WTC11 (cell line): ENCODE data around the gene TOMM6. TPM values are rescaled to one million over a fixed set of nuclear protein-coding genes. Genes with fewer than 3 reads are reported as not detected.

ENCODE experiments used
- ATAC-seq: fragments of 200-7000 bp; cut with Tn5 transposase; 2 replicates; pipeline ENCODE4 v1.10.0; 2021; ENCODE audit warnings: mild to moderate bottlenecking, moderate library complexity
- CTCF ChIA-PET: fragments of 300-600 bp; sonication (Branson Sonifier 250); formaldehyde crosslinking; loops from one replicate; lab custom pipeline; 2021; ENCODE audit warnings: antibody characterized with exemption; lab: Charles Lee
- POLR2A ChIA-PET: fragments of 350-600 bp; sonication (Branson Sonifier 250); formaldehyde crosslinking; loops from one replicate; lab custom pipeline; 2021; ENCODE audit warnings: antibody characterized with exemption; lab: Charles Lee
- DNase-seq: peaks from one replicate; pipeline ENCODE4 v3.0.0; 2021; ENCODE audit warnings: low spot score
- H3K27ac Mint-ChIP-seq: 2 replicates; pipeline ENCODE4 v1.8.0; 2021; ENCODE audit warnings: mixed read lengths
- H3K27me3 Mint-ChIP-seq: 2 replicates; pipeline ENCODE4 v1.8.0; 2021; ENCODE audit warnings: low read depth, mild to moderate bottlenecking, moderate library complexity, mixed read lengths
- H3K36me3 Mint-ChIP-seq: 2 replicates; pipeline ENCODE4 v1.8.0; 2021; ENCODE audit warnings: mixed read lengths
- H3K4me1 Mint-ChIP-seq: 2 replicates; pipeline ENCODE4 v1.8.0; 2022; ENCODE audit warnings: mixed read lengths
- H3K4me3 Mint-ChIP-seq: 2 replicates; pipeline ENCODE4 v1.8.0; 2021; ENCODE audit warnings: mild to moderate bottlenecking, moderate library complexity, mixed read lengths
- H3K9me3 Mint-ChIP-seq: 2 replicates; pipeline ENCODE4 v1.8.0; 2021; ENCODE audit warnings: mixed read lengths
- AR ChIP-seq: fragments of 250-450 bp; sonication (Bioruptor Pico); IDR thresholded peaks from 2 replicates; pipeline ENCODE4 v1.9.0; 2021; ENCODE audit warnings: mild to moderate bottlenecking
- ELF4 ChIP-seq: sonication (generic); formaldehyde crosslinking; IDR thresholded peaks from 2 replicates; pipeline ENCODE4 v1.8.1; 2022; ENCODE audit warnings: low read depth, mild to moderate bottlenecking, moderate library complexity, missing genetic modification reagents
- ESRRA ChIP-seq: sonication (generic); formaldehyde crosslinking; IDR thresholded peaks from 2 replicates; pipeline ENCODE4 v1.8.1; 2022; ENCODE audit warnings: mild to moderate bottlenecking, missing genetic modification reagents, borderline replicate concordance
- FOXJ3 ChIP-seq: sonication (generic); formaldehyde crosslinking; IDR thresholded peaks from 2 replicates; pipeline ENCODE4 v1.9.0; 2021; ENCODE audit warnings: missing genetic modification reagents, mild to moderate bottlenecking, borderline replicate concordance
- FOXK1 ChIP-seq: sonication (generic); formaldehyde crosslinking; IDR thresholded peaks from 2 replicates; pipeline ENCODE4 v1.8.0; 2022; ENCODE audit warnings: mild to moderate bottlenecking, moderate library complexity, missing genetic modification reagents
- SOX15 ChIP-seq: fragments of 250-450 bp; sonication (Bioruptor Pico); IDR thresholded peaks from 2 replicates; pipeline ENCODE4 v1.9.0; 2021; ENCODE audit warnings: mild to moderate bottlenecking
- TEAD4 ChIP-seq: sonication (generic); formaldehyde crosslinking; IDR thresholded peaks from 2 replicates; pipeline ENCODE4 v1.8.0; 2022; ENCODE audit warnings: mild to moderate bottlenecking, missing genetic modification reagents
- TP53 ChIP-seq: sonication (generic); formaldehyde crosslinking; IDR thresholded peaks from 2 replicates; pipeline ENCODE4 v1.8.1; 2023; ENCODE audit warnings: mild to moderate bottlenecking, missing genetic modification reagents
- ZNF423 ChIP-seq: fragments of 250-450 bp; sonication (Bioruptor Pico); IDR thresholded peaks from 2 replicates; pipeline ENCODE4 v2.1.2; 2022; ENCODE audit warnings: mild to moderate bottlenecking, moderate library complexity
- total RNA-seq: library from RNA; stranded (reverse); gene quantifications from 3 replicates; pipeline ENCODE4 v1.2.3, GENCODE V29; 2021
- TF ChIP-seq, protein P1 (sequence below): fragments of 250-450 bp; sonication (Bioruptor Pico); IDR thresholded peaks from 2 replicates; pipeline ENCODE4 v1.9.0; 2021; ENCODE audit warnings: mild to moderate bottlenecking, borderline replicate concordance
- TF ChIP-seq, protein P2 (sequence below): sonication (generic); formaldehyde crosslinking; IDR thresholded peaks from 2 replicates; pipeline ENCODE4 v1.8.1; 2023; ENCODE audit warnings: mild to moderate bottlenecking, missing genetic modification reagents
- TF ChIP-seq, protein P3 (sequence below): sonication (generic); formaldehyde crosslinking; IDR thresholded peaks from 2 replicates; pipeline ENCODE4 v1.8.0; 2023; ENCODE audit warnings: missing genetic modification reagents, mild to moderate bottlenecking, borderline replicate concordance
- TF ChIP-seq, protein P4 (sequence below): sonication (generic); formaldehyde crosslinking; IDR thresholded peaks from 2 replicates; pipeline ENCODE4 v1.8.1; 2023; ENCODE audit warnings: mild to moderate bottlenecking, moderate library complexity, missing genetic modification reagents
- TF ChIP-seq, protein P5 (sequence below): fragments of 250-450 bp; sonication (Bioruptor Pico); IDR thresholded peaks from 2 replicates; pipeline ENCODE4 v2.1.2; 2022; ENCODE audit warnings: mild to moderate bottlenecking, moderate library complexity

Gene TOMM6
- total RNA-seq, 1 experiment from 2014 or later, result 233 TPM

GRCh38 chr6:41769376-41769775 is 18.1 kb upstream of the TOMM6 start:
- H3K4me3 Mint-ChIP-seq, result no peak overlapping the region
- H3K27ac Mint-ChIP-seq, result no peak overlapping the region
- DNase-seq (no peak), ATAC-seq (no peak)
- peaks cover 12% of the 10 kb centered on the region for H3K4me1 Mint-ChIP-seq
- no peaks in the 10 kb centered on the region for H3K9me3 Mint-ChIP-seq
- H3K27me3 Mint-ChIP-seq, result no peaks in the 10 kb centered on the region
- peaks cover 8% of the 10 kb centered on the region; the same call in 1 of the 2 replicates for H3K36me3 Mint-ChIP-seq
- ChIA-PET CTCF (interaction anchor here (0.7 to 2.3 kb wide), 2 partner anchors 17 to 63 kb away, joined by 3 to 14 read pairs; partner anchors contain the start of gene TOMM6), POLR2A (no interaction called here)
- TF ChIP-seq, protein P1, sequence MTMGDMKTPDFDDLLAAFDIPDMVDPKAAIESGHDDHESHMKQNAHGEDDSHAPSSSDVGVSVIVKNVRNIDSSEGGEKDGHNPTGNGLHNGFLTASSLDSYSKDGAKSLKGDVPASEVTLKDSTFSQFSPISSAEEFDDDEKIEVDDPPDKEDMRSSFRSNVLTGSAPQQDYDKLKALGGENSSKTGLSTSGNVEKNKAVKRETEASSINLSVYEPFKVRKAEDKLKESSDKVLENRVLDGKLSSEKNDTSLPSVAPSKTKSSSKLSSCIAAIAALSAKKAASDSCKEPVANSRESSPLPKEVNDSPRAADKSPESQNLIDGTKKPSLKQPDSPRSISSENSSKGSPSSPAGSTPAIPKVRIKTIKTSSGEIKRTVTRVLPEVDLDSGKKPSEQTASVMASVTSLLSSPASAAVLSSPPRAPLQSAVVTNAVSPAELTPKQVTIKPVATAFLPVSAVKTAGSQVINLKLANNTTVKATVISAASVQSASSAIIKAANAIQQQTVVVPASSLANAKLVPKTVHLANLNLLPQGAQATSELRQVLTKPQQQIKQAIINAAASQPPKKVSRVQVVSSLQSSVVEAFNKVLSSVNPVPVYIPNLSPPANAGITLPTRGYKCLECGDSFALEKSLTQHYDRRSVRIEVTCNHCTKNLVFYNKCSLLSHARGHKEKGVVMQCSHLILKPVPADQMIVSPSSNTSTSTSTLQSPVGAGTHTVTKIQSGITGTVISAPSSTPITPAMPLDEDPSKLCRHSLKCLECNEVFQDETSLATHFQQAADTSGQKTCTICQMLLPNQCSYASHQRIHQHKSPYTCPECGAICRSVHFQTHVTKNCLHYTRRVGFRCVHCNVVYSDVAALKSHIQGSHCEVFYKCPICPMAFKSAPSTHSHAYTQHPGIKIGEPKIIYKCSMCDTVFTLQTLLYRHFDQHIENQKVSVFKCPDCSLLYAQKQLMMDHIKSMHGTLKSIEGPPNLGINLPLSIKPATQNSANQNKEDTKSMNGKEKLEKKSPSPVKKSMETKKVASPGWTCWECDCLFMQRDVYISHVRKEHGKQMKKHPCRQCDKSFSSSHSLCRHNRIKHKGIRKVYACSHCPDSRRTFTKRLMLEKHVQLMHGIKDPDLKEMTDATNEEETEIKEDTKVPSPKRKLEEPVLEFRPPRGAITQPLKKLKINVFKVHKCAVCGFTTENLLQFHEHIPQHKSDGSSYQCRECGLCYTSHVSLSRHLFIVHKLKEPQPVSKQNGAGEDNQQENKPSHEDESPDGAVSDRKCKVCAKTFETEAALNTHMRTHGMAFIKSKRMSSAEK, result no peak
- TF ChIP-seq AR (no peak), TEAD4 (CRISPR knock-in tag) (no peak)

GRCh38 chr6:41770381-41771057 is 17.0 kb upstream of the TOMM6 start:
- DNase-seq, result no peak
- Mint-ChIP-seq H3K9me3 (no peaks in the 10 kb centered on the region), H3K27me3 (no peaks in the 10 kb centered on the region), H3K4me3 (no peak overlapping the region), H3K36me3 (peaks cover 8% of the 10 kb centered on the region; the same call in 1 of the 2 replicates), H3K27ac (no peak overlapping the region), H3K4me1 (peaks cover 12% of the 10 kb centered on the region)
- POLR2A ChIA-PET, result no interaction called here
- TF ChIP-seq, protein P2, sequence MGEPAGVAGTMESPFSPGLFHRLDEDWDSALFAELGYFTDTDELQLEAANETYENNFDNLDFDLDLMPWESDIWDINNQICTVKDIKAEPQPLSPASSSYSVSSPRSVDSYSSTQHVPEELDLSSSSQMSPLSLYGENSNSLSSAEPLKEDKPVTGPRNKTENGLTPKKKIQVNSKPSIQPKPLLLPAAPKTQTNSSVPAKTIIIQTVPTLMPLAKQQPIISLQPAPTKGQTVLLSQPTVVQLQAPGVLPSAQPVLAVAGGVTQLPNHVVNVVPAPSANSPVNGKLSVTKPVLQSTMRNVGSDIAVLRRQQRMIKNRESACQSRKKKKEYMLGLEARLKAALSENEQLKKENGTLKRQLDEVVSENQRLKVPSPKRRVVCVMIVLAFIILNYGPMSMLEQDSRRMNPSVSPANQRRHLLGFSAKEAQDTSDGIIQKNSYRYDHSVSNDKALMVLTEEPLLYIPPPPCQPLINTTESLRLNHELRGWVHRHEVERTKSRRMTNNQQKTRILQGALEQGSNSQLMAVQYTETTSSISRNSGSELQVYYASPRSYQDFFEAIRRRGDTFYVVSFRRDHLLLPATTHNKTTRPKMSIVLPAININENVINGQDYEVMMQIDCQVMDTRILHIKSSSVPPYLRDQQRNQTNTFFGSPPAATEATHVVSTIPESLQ, result no peak
- TF ChIP-seq FOXJ3 (CRISPR knock-in tag) (no peak), ESRRA (CRISPR knock-in tag) (no peak), FOXK1 (CRISPR knock-in tag) (no peak), SOX15 (CRISPR knock-in tag) (no peak), TP53 (CRISPR knock-in tag) (no peak), ZNF423 (CRISPR knock-in tag) (no peak), ELF4 (CRISPR knock-in tag) (no peak)
- TF ChIP-seq, protein P3, sequence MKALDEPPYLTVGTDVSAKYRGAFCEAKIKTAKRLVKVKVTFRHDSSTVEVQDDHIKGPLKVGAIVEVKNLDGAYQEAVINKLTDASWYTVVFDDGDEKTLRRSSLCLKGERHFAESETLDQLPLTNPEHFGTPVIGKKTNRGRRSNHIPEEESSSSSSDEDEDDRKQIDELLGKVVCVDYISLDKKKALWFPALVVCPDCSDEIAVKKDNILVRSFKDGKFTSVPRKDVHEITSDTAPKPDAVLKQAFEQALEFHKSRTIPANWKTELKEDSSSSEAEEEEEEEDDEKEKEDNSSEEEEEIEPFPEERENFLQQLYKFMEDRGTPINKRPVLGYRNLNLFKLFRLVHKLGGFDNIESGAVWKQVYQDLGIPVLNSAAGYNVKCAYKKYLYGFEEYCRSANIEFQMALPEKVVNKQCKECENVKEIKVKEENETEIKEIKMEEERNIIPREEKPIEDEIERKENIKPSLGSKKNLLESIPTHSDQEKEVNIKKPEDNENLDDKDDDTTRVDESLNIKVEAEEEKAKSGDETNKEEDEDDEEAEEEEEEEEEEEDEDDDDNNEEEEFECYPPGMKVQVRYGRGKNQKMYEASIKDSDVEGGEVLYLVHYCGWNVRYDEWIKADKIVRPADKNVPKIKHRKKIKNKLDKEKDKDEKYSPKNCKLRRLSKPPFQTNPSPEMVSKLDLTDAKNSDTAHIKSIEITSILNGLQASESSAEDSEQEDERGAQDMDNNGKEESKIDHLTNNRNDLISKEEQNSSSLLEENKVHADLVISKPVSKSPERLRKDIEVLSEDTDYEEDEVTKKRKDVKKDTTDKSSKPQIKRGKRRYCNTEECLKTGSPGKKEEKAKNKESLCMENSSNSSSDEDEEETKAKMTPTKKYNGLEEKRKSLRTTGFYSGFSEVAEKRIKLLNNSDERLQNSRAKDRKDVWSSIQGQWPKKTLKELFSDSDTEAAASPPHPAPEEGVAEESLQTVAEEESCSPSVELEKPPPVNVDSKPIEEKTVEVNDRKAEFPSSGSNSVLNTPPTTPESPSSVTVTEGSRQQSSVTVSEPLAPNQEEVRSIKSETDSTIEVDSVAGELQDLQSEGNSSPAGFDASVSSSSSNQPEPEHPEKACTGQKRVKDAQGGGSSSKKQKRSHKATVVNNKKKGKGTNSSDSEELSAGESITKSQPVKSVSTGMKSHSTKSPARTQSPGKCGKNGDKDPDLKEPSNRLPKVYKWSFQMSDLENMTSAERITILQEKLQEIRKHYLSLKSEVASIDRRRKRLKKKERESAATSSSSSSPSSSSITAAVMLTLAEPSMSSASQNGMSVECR (CRISPR knock-in tag), result no peak
- TF ChIP-seq, protein P4, sequence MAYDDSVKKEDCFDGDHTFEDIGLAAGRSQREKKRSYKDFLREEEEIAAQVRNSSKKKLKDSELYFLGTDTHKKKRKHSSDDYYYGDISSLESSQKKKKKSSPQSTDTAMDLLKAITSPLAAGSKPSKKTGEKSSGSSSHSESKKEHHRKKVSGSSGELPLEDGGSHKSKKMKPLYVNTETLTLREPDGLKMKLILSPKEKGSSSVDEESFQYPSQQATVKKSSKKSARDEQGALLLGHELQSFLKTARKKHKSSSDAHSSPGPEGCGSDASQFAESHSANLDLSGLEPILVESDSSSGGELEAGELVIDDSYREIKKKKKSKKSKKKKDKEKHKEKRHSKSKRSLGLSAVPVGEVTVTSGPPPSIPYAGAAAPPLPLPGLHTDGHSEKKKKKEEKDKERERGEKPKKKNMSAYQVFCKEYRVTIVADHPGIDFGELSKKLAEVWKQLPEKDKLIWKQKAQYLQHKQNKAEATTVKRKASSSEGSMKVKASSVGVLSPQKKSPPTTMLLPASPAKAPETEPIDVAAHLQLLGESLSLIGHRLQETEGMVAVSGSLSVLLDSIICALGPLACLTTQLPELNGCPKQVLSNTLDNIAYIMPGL (CRISPR knock-in tag), result no peak
- TF ChIP-seq, protein P5, sequence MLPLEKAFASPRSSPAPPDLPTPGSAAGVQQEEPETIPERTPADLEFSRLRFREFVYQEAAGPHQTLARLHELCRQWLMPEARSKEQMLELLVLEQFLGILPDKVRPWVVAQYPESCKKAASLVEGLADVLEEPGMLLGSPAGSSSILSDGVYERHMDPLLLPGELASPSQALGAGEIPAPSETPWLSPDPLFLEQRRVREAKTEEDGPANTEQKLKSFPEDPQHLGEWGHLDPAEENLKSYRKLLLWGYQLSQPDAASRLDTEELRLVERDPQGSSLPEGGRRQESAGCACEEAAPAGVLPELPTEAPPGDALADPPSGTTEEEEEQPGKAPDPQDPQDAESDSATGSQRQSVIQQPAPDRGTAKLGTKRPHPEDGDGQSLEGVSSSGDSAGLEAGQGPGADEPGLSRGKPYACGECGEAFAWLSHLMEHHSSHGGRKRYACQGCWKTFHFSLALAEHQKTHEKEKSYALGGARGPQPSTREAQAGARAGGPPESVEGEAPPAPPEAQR (CRISPR knock-in tag), result no peak
- CTCF ChIA-PET, result interaction anchor here (2.3 kb wide), 1 partner anchor 16 kb away, joined by 14 read pairs; the partner anchor contains the start of gene TOMM6
- ATAC-seq, result no peak
